GM19023 (cell line): ENCODE results near the gene CPLX4.
A peak's percentile ranks its signal among the peaks of the same experiment; 100 is the strongest.

ENCODE experiments used
- ATAC-seq: cut with Tn5 transposase; IDR thresholded peaks from one replicate; pipeline ENCODE4 v1.9.1; 2021; ENCODE audit warnings: mild to moderate bottlenecking, moderate library complexity; ENCODE audit not compliant: unreplicated experiment

Gene CPLX4

GRCh38 chr18:59308248-59308937, 10.1 kb downstream of the CPLX4 start:
- ATAC-seq, result peak; percentile 93

- ATAC-seq, result no peak
Measured at GRCh38 chr18:59306640-59307039, 11.8 kb downstream of the CPLX4 start.

- ATAC-seq, result no peak
Measured at GRCh38 chr18:59305295-59305694, 13.2 kb downstream of the CPLX4 start.

- no peak for ATAC-seq
Measured at GRCh38 chr18:59303656-59304195, 14.7 kb downstream of the CPLX4 start.

GRCh38 chr18:59303006-59303405, 15.4 kb downstream of the CPLX4 start:
- no peak for ATAC-seq

- no peak for ATAC-seq
Measured at GRCh38 chr18:59301929-59302328, 16.5 kb downstream of the CPLX4 start.

GRCh38 chr18:59300676-59301285, 17.7 kb downstream of the CPLX4 start:
- ATAC-seq, result no peak

- ATAC-seq, result no peak
Measured at GRCh38 chr18:59298871-59299270, 19.6 kb downstream of the CPLX4 start.

- ATAC-seq, result no peak
Measured at GRCh38 chr18:59293317-59293716, 25.1 kb downstream of the CPLX4 start.

GRCh38 chr18:59286341-59286740, 32.1 kb downstream of the CPLX4 start:
- ATAC-seq, result no peak

GRCh38 chr18:59282341-59282740, 36.1 kb downstream of the CPLX4 start:
- ATAC-seq, result no peak

GRCh38 chr18:59279722-59280121, 38.7 kb downstream of the CPLX4 start:
- no peak for ATAC-seq

GRCh38 chr18:59279193-59279592, 39.3 kb downstream of the CPLX4 start:
- no peak for ATAC-seq

GRCh38 chr18:59278793-59279192, 39.7 kb downstream of the CPLX4 start:
- ATAC-seq, result no peak

- no peak for ATAC-seq
Measured at GRCh38 chr18:59276047-59276446, 42.4 kb downstream of the CPLX4 start.

- ATAC-seq, result no peak
Measured at GRCh38 chr18:59275406-59275949, 43.0 kb downstream of the CPLX4 start.

- ATAC-seq, result no peak
Measured at GRCh38 chr18:59274533-59274928, 43.9 kb downstream of the CPLX4 start.

GRCh38 chr18:59273759-59274532, 44.5 kb downstream of the CPLX4 start:
- no peak for ATAC-seq

GRCh38 chr18:59272891-59273758, 45.3 kb downstream of the CPLX4 start, which contains the start of gene RAX:
TSS of gene RAX (minus strand) at chr18:59273454. CDS start at chr18:59273206, 248 bp downstream.
- ATAC-seq, result peak; percentile 46

- no peak for ATAC-seq
Measured at GRCh38 chr18:59272221-59272888, 46.1 kb downstream of the CPLX4 start.
